ENCODE data around the gene MED19.

- TF ChIP-seq TAF1 (IDR thresholded peaks at IDR 0.05; ENCODE audit: low read depth, low read length) (no peak), POLR2A (IDR thresholded peaks at IDR 0.05; ENCODE audit: low read depth, low read length) (no peak), POU2F2 (IDR thresholded peaks at IDR 0.05; ENCODE audit: low read depth, low read length) (no peak)
Measured at GRCh38 chr11:57679396-57679795, 32.6 kb downstream of the MED19 start.
